Measurements from ENCODE around the gene SEMA4A.
"Not testable (repeated sequence)": the region's sequence is repeated elsewhere in the genome, so short reads cannot be mapped to it uniquely, and the experiment has no call there.

SEMA4A gene

DNA sequence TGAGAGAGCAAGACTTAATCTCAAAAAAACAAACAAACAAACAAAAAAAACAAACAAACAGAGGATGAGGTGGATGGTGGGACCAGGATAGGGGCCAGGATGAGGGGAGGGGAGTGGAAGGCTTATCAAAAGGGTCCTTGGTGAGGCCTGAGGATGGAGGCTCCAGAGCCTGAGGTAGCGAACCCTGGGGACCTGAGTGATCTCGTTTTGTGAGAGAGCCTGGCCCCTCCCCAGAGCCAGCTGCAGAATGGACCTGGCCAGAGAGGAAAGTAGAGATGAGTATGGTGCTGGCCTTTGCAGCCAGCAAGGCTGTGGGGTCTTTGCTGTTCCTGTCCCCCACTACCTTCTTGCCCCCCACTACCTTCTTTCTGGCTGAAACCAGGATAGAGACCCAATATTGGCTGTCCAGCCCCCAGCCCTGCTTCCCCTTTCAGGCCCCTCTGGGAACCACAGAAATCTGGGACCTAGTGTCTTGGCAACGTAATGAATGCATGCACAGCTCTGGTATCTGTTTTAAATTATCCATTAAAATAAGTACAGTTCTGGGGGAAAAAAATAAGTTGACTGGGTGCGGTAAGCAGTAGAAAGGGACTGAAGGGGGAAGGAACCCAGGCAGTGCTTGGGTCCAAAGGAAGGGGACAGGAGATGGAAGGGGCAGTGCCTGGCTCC lies 40.0 kb upstream of the SEMA4A start:
- no peaks in the 10 kb centered on the region for H3K27me3 ChIP-seq (ENCODE audit: control insufficient read depth, insufficient read depth, low read length)

DNA sequence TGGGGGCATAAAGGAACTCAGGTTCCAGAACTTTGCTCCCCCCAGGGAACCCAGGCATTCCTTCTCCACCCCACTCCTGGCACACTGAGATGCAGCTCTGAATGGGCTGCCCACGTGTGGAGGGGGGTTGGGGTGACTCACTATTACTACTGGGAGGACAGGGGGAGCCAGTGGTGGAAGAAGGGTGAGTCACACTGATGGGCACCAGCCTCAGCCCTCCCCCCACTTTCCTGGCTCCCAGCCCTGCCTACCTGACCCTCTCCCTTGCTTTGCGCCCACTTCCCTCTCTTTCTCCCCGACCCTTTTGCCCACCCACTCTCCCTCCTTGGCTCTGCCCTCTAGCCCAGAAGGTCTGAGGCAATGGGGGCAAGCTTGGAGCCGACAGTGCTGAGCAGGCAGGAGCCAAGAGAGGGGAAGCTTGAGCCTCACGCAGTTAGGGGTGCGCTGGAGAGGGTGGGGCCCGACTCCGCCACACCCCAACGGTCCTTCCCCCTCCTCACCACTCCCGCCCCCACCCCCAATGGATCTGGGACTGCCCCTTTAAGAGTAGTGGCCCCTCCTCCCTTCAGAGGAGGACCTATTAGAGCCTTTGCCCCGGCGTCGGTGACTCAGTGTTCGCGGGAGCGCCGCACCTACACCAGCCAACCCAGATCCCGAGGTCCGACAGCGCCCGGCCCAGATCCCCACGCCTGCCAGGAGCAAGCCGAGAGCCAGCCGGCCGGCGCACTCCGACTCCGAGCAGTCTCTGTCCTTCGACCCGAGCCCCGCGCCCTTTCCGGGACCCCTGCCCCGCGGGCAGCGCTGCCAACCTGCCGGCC lies 39.1 kb upstream of the SEMA4A start, which contains the start of gene LMNA:
Gene LMNA, plus strand, starts transcription at position 611 of the 818 bp plus-strand sequence. CDS start 208 bp downstream, outside the sequence.
- Histone ChIP-seq H3K9me3 (replicated peaks; ENCODE audit: low read length) (no peaks in the 10 kb centered on the region), H3K36me3 (ENCODE audit: insufficient read depth, low read length) (peaks cover 22% of the 10 kb centered on the region), H3K4me3 (ENCODE audit: low read length) (peak within 1 kb of the TSS; percentile 99), H3K4me2 (ENCODE audit: low read length) (peak within 1 kb of the TSS; percentile 94), H3K4me1 (ENCODE audit: control insufficient read depth, insufficient read depth, low read length) (peaks cover 42% of the 10 kb centered on the region), H3K9ac (ENCODE audit: low read depth, low read length) (peak within 1 kb of the TSS; percentile 100), H3K27me3 (ENCODE audit: control insufficient read depth, insufficient read depth, low read length) (no peaks in the 10 kb centered on the region)

More for the DNA sequence above, 40.0 kb upstream of the SEMA4A start:
- peak overlapping the region; percentile 73 for H3K4me3 ChIP-seq (ENCODE audit: low read length)
- peaks cover 36% of the 10 kb centered on the region for H3K4me1 ChIP-seq (ENCODE audit: control insufficient read depth, insufficient read depth, low read length)
- no peaks in the 10 kb centered on the region for H3K9me3 ChIP-seq (replicated peaks; ENCODE audit: low read length)
- H3K4me2 ChIP-seq (ENCODE audit: low read length), result peak overlapping the region; percentile 90
- H3K9ac ChIP-seq (ENCODE audit: low read depth, low read length), result peak overlapping the region; percentile 100
- H3K36me3 ChIP-seq (ENCODE audit: insufficient read depth, low read length), result peaks cover 22% of the 10 kb centered on the region

DNA sequence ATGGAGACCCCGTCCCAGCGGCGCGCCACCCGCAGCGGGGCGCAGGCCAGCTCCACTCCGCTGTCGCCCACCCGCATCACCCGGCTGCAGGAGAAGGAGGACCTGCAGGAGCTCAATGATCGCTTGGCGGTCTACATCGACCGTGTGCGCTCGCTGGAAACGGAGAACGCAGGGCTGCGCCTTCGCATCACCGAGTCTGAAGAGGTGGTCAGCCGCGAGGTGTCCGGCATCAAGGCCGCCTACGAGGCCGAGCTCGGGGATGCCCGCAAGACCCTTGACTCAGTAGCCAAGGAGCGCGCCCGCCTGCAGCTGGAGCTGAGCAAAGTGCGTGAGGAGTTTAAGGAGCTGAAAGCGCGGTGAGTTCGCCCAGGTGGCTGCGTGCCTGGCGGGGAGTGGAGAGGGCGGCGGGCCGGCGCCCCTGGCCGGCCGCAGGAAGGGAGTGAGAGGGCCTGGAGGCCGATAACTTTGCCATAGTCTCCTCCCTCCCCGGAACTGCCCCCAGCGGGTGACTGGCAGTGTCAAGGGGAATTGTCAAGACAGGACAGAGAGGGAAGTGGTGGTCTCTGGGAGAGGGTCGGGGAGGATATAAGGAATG lies 38.4 kb upstream of the SEMA4A start:
- H3K27me3 ChIP-seq (ENCODE audit: control insufficient read depth, insufficient read depth, low read length), result no peaks in the 10 kb centered on the region
- H3K9ac ChIP-seq (ENCODE audit: low read depth, low read length), result peak overlapping the region; percentile 100
- H3K36me3 ChIP-seq (ENCODE audit: insufficient read depth, low read length), result peaks cover 26% of the 10 kb centered on the region
- peak overlapping the region; percentile 94 for H3K4me2 ChIP-seq (ENCODE audit: low read length)
- H3K9me3 ChIP-seq (replicated peaks; ENCODE audit: low read length), result no peaks in the 10 kb centered on the region
- H3K4me3 ChIP-seq (ENCODE audit: low read length), result peak overlapping the region; percentile 99
- peaks cover 49% of the 10 kb centered on the region for H3K4me1 ChIP-seq (ENCODE audit: control insufficient read depth, insufficient read depth, low read length)

DNA sequence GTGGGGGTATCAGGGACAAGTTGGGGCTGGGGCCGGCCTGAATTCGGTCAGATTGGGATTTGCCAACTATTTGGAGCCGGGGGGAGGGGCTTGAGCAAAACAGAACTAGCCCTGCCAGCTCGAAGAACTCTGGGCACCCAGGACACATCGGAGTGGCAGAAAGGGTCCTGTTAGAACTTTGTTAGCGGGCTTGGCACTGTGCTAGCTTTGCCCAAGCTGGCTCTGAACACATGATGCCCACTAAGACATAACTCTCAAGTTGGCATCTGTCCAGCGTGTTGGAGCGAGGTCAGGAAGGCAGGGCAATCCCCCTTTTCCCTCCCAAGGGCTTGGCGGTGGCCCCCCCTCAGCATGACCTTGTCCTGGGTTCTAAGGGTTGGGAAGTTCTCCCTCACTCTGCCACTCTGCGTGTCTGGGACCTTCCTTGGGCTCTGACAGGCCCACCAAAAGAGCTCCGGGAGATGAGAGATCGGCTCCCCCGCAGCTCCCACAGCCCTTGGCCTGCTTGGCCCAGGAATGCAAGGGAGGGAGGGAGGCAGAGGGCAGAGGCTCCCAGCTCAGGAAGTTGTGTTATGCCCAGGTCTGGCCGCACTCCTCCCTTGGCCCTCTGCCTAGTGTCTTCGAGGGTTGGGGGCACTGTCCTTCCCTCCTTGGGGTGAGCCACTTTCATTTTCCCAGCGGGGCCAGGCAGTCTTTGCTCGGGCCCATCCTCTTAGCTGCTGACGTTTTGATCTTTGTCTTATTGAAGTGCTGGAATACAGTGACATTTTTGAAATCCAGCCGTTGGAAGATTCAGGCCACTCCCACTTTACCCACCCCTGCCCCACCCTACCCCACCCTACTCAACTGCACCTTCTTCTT lies 37.6 kb upstream of the SEMA4A start:
- Histone ChIP-seq H3K9ac (ENCODE audit: low read depth, low read length) (peak overlapping the region; percentile 100), H3K36me3 (ENCODE audit: insufficient read depth, low read length) (peaks cover 33% of the 10 kb centered on the region), H3K9me3 (replicated peaks; ENCODE audit: low read length) (no peaks in the 10 kb centered on the region), H3K4me1 (ENCODE audit: control insufficient read depth, insufficient read depth, low read length) (peaks cover 57% of the 10 kb centered on the region), H3K4me2 (ENCODE audit: low read length) (peak overlapping the region; percentile 94), H3K27me3 (ENCODE audit: control insufficient read depth, insufficient read depth, low read length) (no peaks in the 10 kb centered on the region), H3K4me3 (ENCODE audit: low read length) (peak overlapping the region; percentile 99)

DNA sequence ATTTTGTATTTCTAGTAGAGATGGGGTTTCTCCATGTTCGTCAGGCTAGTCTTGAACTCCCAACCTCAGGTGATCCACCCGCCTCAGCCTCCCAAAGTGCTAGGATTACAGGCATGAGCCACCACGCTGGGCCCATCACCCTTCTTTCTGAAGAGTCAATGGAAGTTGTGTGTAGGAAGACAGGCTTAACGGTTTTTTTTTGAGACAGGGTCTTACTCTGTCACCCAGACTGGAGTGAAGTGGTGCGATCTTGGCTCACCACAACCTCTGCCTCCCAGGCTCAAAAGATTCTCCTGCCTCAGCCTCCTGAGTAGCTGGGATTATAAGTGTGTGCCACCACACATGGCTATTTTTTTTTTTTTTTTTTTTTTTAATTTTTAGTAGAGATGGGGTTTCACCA lies 36.7 kb upstream of the SEMA4A start:
- Histone ChIP-seq H3K4me2 (ENCODE audit: low read length) (peak overlapping the region; percentile 94), H3K36me3 (ENCODE audit: insufficient read depth, low read length) (peaks cover 39% of the 10 kb centered on the region), H3K9ac (ENCODE audit: low read depth, low read length) (peak overlapping the region; percentile 100), H3K4me1 (ENCODE audit: control insufficient read depth, insufficient read depth, low read length) (peaks cover 63% of the 10 kb centered on the region), H3K4me3 (ENCODE audit: low read length) (peak overlapping the region; percentile 99)
- not testable (repeated sequence) for H3K27me3 ChIP-seq (ENCODE audit: control insufficient read depth, insufficient read depth, low read length); H3K9me3 ChIP-seq (replicated peaks; ENCODE audit: low read length)

DNA sequence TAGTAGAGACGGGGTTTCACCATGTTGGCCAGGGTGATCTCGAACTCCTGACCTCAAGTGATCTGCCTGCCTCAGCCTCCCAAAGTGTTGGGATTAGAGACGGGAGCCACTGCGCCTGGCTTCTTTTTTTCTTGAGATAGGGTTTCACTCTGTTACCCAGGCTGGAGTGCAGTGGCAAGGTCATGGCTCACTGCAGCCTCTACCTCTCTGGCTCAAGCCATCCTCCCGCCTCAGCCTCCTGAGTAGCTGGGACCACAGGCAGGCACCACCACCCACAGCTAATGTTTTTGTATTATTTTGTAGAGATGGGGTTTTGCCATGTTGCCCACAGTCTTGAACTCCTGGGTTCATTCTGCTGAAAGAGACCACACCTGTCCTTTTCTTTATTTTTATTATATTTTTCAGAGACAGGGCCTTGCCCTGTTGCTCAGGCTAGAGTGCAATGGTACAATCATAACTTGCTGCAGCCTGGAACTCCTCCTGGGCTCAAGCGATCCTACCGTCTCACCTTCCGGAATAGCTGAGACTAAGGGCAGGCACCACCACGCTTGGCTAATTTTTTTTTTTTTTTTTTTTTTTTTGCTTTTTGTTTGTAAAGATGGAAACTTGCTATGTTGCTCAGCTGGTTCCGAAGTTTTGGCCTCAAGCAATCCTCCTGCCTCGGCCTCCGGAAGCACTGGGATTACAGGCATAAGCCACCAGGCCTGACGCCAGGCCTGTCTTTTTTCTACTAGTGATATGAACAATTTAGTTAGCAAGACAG lies 35.8 kb upstream of the SEMA4A start:
- Histone ChIP-seq H3K36me3 (ENCODE audit: insufficient read depth, low read length) (peaks cover 40% of the 10 kb centered on the region), H3K4me1 (ENCODE audit: control insufficient read depth, insufficient read depth, low read length) (peaks cover 63% of the 10 kb centered on the region), H3K4me3 (ENCODE audit: low read length) (peak overlapping the region; percentile 99), H3K9ac (ENCODE audit: low read depth, low read length) (peak overlapping the region; percentile 100), H3K27me3 (ENCODE audit: control insufficient read depth, insufficient read depth, low read length) (no peaks in the 10 kb centered on the region), H3K4me2 (ENCODE audit: low read length) (peak overlapping the region; percentile 94), H3K9me3 (replicated peaks; ENCODE audit: low read length) (no peaks in the 10 kb centered on the region)

DNA sequence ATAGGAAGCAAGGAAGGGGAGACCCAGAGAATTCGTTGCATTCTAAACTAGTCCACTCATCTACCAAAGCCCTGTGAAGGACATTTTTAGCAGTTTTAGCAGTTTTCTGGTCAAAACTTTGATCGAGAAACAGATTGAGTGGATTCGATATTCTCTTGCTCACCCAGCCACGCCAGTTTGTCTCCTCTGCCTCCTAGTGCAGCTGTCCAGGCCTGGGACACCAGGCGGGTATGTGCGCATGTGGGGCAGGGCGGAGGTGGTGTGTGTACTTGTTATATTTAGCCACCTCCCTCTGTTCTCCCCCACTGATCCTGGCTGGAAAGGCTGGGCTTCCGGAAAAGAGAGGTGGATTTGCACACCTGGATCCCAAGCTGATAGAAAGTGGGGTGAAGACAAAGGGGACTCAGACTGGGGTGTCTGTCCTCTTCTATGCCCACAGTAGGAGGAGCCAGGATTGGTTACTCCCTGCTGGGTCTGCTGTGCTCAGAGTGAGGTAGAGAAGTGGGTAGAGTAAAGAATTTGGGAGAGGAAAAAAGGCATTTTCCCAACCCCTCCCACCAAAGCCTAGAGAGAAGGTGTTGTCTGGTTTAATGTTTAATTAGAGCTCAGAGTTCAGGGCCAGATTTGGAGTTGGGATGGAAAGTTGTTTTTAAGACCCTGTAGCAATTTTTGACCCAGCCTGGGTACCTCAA lies 35.1 kb upstream of the SEMA4A start:
- Histone ChIP-seq H3K27me3 (ENCODE audit: control insufficient read depth, insufficient read depth, low read length) (no peaks in the 10 kb centered on the region), H3K4me1 (ENCODE audit: control insufficient read depth, insufficient read depth, low read length) (peaks cover 64% of the 10 kb centered on the region), H3K4me2 (ENCODE audit: low read length) (peak overlapping the region; percentile 94), H3K4me3 (ENCODE audit: low read length) (peak overlapping the region; percentile 99), H3K9ac (ENCODE audit: low read depth, low read length) (peak overlapping the region; percentile 100), H3K9me3 (replicated peaks; ENCODE audit: low read length) (no peaks in the 10 kb centered on the region), H3K36me3 (ENCODE audit: insufficient read depth, low read length) (peaks cover 42% of the 10 kb centered on the region)

DNA sequence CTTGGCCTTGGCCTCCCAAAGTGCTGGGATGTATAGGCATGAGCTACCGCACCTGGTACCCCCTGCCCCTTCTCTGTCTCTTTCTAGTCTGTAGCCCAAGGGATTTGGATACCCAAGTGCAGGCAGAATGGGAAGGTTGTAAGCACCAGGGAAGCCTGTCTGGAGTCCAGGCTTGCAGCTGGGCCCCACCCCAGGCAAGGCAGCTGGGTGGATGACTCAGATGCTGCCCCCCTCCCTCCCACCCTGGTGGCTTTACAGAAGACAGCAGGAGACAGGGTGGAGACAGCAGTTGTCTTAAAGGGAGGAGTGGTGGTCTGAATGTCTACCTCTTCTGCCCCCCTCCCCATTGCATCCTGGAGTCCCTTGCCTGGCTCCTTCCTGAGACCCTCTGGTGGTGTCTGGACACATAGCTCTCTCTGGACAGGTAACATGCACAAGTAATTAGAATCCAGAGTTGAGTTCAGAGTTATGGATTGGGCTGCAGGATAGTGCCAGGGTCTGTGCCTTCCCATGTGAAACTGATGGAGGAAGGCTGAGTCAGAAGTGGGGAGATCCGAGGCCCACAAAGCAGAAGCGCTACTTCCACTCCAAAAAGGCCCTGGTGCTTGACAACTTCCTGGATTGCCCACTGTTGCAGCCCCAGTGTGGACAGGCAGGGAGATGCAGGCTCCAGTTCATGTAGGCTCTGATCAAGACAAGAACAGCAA lies 33.7 kb upstream of the SEMA4A start:
- peaks cover 67% of the 10 kb centered on the region for H3K4me1 ChIP-seq (ENCODE audit: control insufficient read depth, insufficient read depth, low read length)
- peaks cover 42% of the 10 kb centered on the region for H3K36me3 ChIP-seq (ENCODE audit: insufficient read depth, low read length)
- H3K4me3 ChIP-seq (ENCODE audit: low read length), result peak overlapping the region; percentile 69
- H3K9me3 ChIP-seq (replicated peaks; ENCODE audit: low read length), result no peaks in the 10 kb centered on the region
- H3K27me3 ChIP-seq (ENCODE audit: control insufficient read depth, insufficient read depth, low read length), result no peaks in the 10 kb centered on the region
- H3K4me2 ChIP-seq (ENCODE audit: low read length), result peak overlapping the region; percentile 94
- peak overlapping the region; percentile 91 for H3K9ac ChIP-seq (ENCODE audit: low read depth, low read length)

DNA sequence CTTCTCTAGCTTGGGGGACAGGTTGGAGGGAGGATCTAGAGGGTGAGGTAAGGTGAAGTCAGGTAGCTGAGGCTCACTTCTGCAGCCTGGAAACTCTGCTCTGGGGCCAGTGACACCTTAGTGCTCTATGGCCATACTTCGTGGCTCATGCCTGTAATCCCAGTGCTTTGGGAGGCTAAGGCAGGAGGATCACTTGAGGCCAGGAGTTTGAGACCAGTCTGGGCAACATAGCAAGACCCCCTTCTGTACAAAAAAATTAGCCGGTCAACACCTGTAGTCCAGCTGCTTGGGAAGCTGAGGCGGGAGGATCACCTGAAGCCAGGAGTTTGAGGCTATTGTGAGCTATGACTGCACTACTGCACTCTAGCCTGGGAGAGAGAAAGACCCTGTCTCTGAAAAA lies 33.1 kb upstream of the SEMA4A start:
- Histone ChIP-seq H3K27me3 (ENCODE audit: control insufficient read depth, insufficient read depth, low read length) (no peaks in the 10 kb centered on the region), H3K4me2 (ENCODE audit: low read length) (peak overlapping the region; percentile 94), H3K4me3 (ENCODE audit: low read length) (peak overlapping the region; percentile 69), H3K4me1 (ENCODE audit: control insufficient read depth, insufficient read depth, low read length) (peaks cover 74% of the 10 kb centered on the region), H3K9me3 (replicated peaks; ENCODE audit: low read length) (no peaks in the 10 kb centered on the region), H3K36me3 (ENCODE audit: insufficient read depth, low read length) (peaks cover 36% of the 10 kb centered on the region), H3K9ac (ENCODE audit: low read depth, low read length) (peak overlapping the region; percentile 91)
